ENCODE measurements around the gene PSMB2.
"Not testable (repeated sequence)": the region's sequence is repeated elsewhere in the genome, so short reads cannot be mapped to it uniquely, and the experiment has no call there.

The PSMB2 gene

GRCh38 chr1:35586808-35587207 lies 54.5 kb downstream of the PSMB2 start:
- POLR2A ChIA-PET, result interaction anchor here (0.9 kb wide), 1 partner anchor 183 kb away, joined by 3 read pairs; no protein-coding TSS in a partner anchor
- no peaks in the 10 kb centered on the region for H3K9me3 ChIP-seq (ENCODE audit: control insufficient read depth, insufficient read depth, low read depth, low read length)
- CTCF ChIA-PET, result interaction anchor here (1.1 to 2.9 kb wide), 2 partner anchors 17 to 18 kb away, joined by 3 to 16 read pairs; no protein-coding TSS in a partner anchor
- no peak overlapping the region for H3K27ac ChIP-seq (ENCODE audit: extremely low read depth, low read depth, low read length)
- peaks cover 0 to 7% of the 10 kb centered on the region in 2 experiments; a peak in 1 of 3 replicates for H3K36me3 ChIP-seq (ENCODE audit: control insufficient read depth in 2 of 2, insufficient read depth in 1 of 2, low read length in 2 of 2)
- TF ChIP-seq KLF16 (tag by site-specific recombination; IDR thresholded peaks at IDR 0.05) (no peak), ZNF768 (tag by site-specific recombination; IDR thresholded peaks at IDR 0.05) (0 out of 2 replicates have a peak, but pooled peaks have one; percentile 14)
- H3K4me3 ChIP-seq (ENCODE audit: low read depth, low read length), result no peak overlapping the region
- H3K4me1 ChIP-seq (ENCODE audit: control insufficient read depth, insufficient read depth, low read length), result no peaks in the 10 kb centered on the region

- H3K36me3 ChIP-seq (ENCODE audit: control insufficient read depth in 2 of 2, insufficient read depth in 1 of 2, low read length in 2 of 2); H3K9me3 ChIP-seq (ENCODE audit: control insufficient read depth, insufficient read depth, low read depth, low read length); H3K4me1 ChIP-seq (ENCODE audit: control insufficient read depth, insufficient read depth, low read length); H3K4me3 ChIP-seq (ENCODE audit: low read depth, low read length); H3K27ac ChIP-seq (ENCODE audit: extremely low read depth, low read depth, low read length): not testable (repeated sequence)
- POLR2A ChIA-PET, result interaction anchor here (0.9 kb wide), 1 partner anchor 184 kb away, joined by 3 read pairs; no protein-coding TSS in a partner anchor
- peak; percentile 74 for TF ChIP-seq ZNF121 (tag by site-specific recombination; IDR thresholded peaks at IDR 0.05)
- CTCF ChIA-PET, result interaction anchor here (0.8 to 2.9 kb wide), 4 partner anchors 15 to 129 kb away, joined by 5 to 16 read pairs (median 10); no protein-coding TSS in a partner anchor
Measured at GRCh38 chr1:35585805-35586204, 55.5 kb downstream of the PSMB2 start.

DNA sequence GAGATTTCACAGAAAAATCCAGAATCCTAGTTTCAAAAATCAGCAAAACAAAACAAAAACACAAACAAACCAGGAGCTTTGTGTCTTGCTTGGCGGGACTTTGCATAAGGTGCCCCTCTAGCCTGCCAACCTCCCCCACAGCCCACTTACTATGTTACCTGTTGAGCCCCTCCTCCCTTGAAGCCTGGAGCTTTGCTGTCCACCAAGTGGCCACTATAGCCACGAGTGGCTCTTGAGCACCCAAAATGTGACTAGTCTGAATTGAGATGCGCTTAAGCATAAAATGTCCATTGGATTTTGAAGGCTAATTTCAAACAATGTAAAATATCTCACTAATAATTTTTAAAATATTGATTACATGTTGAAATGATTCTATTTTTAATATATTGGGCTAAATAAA lies 56.0 kb downstream of the PSMB2 start:
- Histone ChIP-seq H3K36me3 (ENCODE audit: control insufficient read depth in 2 of 2, insufficient read depth in 1 of 2, low read length in 2 of 2) (no peaks in the 10 kb centered on the region), H3K27ac (ENCODE audit: extremely low read depth, low read depth, low read length) (no peak overlapping the region), H3K4me1 (ENCODE audit: control insufficient read depth, insufficient read depth, low read length) (no peaks in the 10 kb centered on the region), H3K9me3 (ENCODE audit: control insufficient read depth, insufficient read depth, low read depth, low read length) (no peaks in the 10 kb centered on the region), H3K4me3 (ENCODE audit: low read depth, low read length) (no peak overlapping the region)
- CTCF ChIA-PET, result interaction anchor here (0.6 to 2.9 kb wide), 5 partner anchors 17 to 377 kb away, joined by 3 to 16 read pairs (median 5); no protein-coding TSS in a partner anchor
- POLR2A ChIA-PET, result no interaction called here
- TF ChIP-seq GFI1B (tag by site-specific recombination; IDR thresholded peaks at IDR 0.05) (no peak), ZNF112 (tag by site-specific recombination; IDR thresholded peaks at IDR 0.05) (no peak), SCRT2 (tag by site-specific recombination; IDR thresholded peaks at IDR 0.05) (0 out of 2 replicates have a peak, but pooled peaks have one; percentile 25), ZBTB48 (tag by site-specific recombination; IDR thresholded peaks at IDR 0.05) (no peak), ZNF785 (tag by site-specific recombination; IDR thresholded peaks at IDR 0.05) (no peak)

DNA sequence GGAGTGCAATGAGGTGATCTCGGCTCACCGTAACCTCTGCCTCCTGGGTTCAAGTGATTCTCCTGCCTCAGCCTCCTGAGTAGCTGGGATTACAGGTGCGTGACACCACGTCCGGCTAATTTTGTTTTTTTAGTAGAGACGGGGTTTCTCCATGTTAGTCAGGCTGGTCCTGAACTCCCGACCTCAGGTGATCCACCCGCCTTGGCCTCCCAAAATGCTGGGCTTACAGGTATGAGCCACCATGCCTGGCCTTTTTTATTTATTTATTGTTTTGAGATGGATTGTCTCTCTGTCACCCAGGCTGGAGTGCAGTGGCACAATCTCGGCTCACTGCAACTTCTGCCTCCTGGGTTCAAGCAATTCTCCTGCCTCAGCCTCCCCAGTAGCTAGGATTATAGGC lies 59.7 kb downstream of the PSMB2 start:
- not testable (repeated sequence) for H3K36me3 ChIP-seq (ENCODE audit: control insufficient read depth in 2 of 2, insufficient read depth in 1 of 2, low read length in 2 of 2); H3K27ac ChIP-seq (ENCODE audit: extremely low read depth, low read depth, low read length); H3K4me3 ChIP-seq (ENCODE audit: low read depth, low read length); H3K4me1 ChIP-seq (ENCODE audit: control insufficient read depth, insufficient read depth, low read length); H3K9me3 ChIP-seq (ENCODE audit: control insufficient read depth, insufficient read depth, low read depth, low read length)
- CTCF ChIA-PET, result interaction anchor here (0.8 to 1.2 kb wide), 3 partner anchors 13 to 145 kb away, joined by 4 read pairs; no protein-coding TSS in a partner anchor
- POLR2A ChIA-PET, result interaction anchor here (0.7 kb wide), 1 partner anchor 50 kb away, joined by 3 read pairs; no protein-coding TSS in a partner anchor

DNA sequence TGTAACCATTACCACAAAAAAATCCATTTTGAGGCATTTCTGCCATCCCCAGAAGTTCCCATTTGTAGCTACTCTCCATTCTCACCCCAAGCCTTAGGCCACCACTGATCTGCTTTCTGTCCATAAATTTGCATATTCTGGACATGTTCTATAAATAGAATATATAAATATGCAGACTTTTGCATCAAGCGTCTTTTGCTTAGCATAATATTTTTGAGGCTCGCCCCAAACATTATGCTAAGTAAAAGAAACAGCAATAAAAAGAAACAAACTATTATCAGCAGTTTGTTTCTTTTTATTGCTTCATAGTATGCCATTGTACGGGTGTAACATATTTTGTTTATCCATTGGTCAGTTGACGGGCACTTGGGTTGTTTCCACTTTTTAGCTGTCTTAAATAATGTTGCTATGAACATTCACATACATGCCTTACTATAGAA lies 60.4 kb downstream of the PSMB2 start:
- Histone ChIP-seq H3K27ac (ENCODE audit: extremely low read depth, low read depth, low read length) (no peak overlapping the region), H3K9me3 (ENCODE audit: control insufficient read depth, insufficient read depth, low read depth, low read length) (no peaks in the 10 kb centered on the region), H3K4me1 (ENCODE audit: control insufficient read depth, insufficient read depth, low read length) (no peaks in the 10 kb centered on the region), H3K36me3 (ENCODE audit: control insufficient read depth in 2 of 2, insufficient read depth in 1 of 2, low read length in 2 of 2) (no peaks in the 10 kb centered on the region), H3K4me3 (ENCODE audit: low read depth, low read length) (no peak overlapping the region)
- TF ChIP-seq ZNF560 (tag by site-specific recombination; IDR thresholded peaks at IDR 0.05; ENCODE audit: borderline replicate concordance), result no peak
- TF ChIP-seq SCRT2 (tag by site-specific recombination; IDR thresholded peaks at IDR 0.05), result no peak
- TF ChIP-seq ZNF174 (tag by site-specific recombination; IDR thresholded peaks at IDR 0.05), result no peak
- TF ChIP-seq ZNF274 (IDR thresholded peaks at IDR 0.05; ENCODE audit: low read length), result no peak
- TF ChIP-seq ZNF274 (tag by site-specific recombination; IDR thresholded peaks at IDR 0.05; ENCODE audit: borderline replicate concordance), result no peak
- no peak for TF ChIP-seq ZNF518A (tag by site-specific recombination; conservative IDR thresholded peaks at IDR 0.05; ENCODE audit: low read depth)
- TF ChIP-seq ZNF324 (tag by site-specific recombination; IDR thresholded peaks at IDR 0.05), result no peak
- no peak for TF ChIP-seq ZSCAN16 (tag by site-specific recombination; IDR thresholded peaks at IDR 0.05)
- ChIA-PET CTCF (interaction anchor here (0.6 to 1.2 kb wide), 4 partner anchors 12 to 146 kb away, joined by 3 to 4 read pairs (median 4); no protein-coding TSS in a partner anchor), POLR2A (no interaction called here)

All from HEK293 (cell line).